Right ventricle myocardium inferior (tissue), 1 donor: ENCODE results near the gene MINDY4. TPM values are rescaled to one million over a fixed set of nuclear protein-coding genes. Genes with fewer than 3 reads are reported as not detected.

ENCODE experiments used
- ATAC-seq: fragments of 200-7000 bp; cut with Tn5 transposase; one replicate; pipeline ENCODE4 v1.9.1; 2020; ENCODE audit warnings: mild to moderate bottlenecking, moderate library complexity
- DNase-seq: peaks from one replicate; pipeline ENCODE4 v3.0.0; 2021; ENCODE audit errors: missing footprints
- intact Hi-C: fragments of 100-400 bp; cut with DNase I; formaldehyde crosslinking; loops from one replicate; pipeline ENCODE4 v1.11.0; 2022
- long read RNA-seq: library from polyadenylated mRNA; unstranded; transcript quantifications from one replicate; pipeline ENCODE4 v2.0.0, GENCODE V29; 2021
- total RNA-seq: library from RNA; stranded (reverse); fragmentation: NEBNext Ultra II Directional; extraction: Animal tissue kit (Norgen Biotek cat#: 25700); gene quantifications from one replicate; pipeline ENCODE4 v1.2.1, GENCODE V29; 2021
- donor health status: DM: no; HTN: yes; CAD: no; lungs with severe emphysema.

The MINDY4 gene
- total RNA-seq, result 3.5 TPM
- long read RNA-seq, partial matches to known transcripts, result 0 of 1 reads
- long read RNA-seq, other reads (novel, unspliced or antisense), result 0 of 1 reads

DNA sequence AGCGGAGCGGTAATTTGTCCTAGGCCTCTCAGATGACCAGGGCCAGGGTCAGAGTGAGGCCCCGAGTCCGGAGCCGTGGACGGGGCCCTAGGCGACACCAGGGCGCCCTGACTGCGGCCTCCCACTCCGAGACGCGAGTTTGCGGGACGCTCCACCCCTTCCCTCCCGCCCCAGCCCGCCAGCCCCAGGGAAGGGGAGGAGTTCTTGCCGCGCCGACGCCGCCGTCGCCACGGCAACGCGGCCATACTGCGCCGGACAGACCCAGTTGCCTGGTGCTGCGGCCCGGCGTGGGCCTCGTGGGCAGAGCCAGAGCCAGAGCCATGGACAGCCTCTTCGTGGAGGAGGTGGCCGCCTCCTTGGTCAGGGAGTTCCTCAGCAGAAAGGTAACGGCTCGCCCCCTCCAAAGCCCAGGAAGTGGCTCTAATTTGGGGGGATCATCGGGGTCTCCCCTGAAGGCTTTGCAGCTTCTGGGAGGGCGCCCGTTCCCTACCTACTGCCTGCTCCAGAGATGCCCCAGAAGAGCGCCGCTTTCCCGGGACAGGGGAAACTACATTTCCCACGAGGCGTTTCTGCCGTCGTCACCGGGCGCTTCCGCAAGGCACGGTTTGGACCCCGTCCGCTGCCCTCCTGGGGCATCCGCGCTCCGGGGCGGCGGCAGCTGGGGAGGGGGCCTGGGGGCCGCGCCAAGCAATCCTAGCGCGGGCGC lies at the start of gene MINDY4:
Gene MINDY4, plus strand, starts transcription at position 244 of the 706 bp plus-strand sequence. Its CDS starts 77 bp downstream, at position 321.
- DNase-seq (peak; percentile 91), ATAC-seq (peak; percentile 97)
- intact Hi-C loops, result no loop called here

DNA sequence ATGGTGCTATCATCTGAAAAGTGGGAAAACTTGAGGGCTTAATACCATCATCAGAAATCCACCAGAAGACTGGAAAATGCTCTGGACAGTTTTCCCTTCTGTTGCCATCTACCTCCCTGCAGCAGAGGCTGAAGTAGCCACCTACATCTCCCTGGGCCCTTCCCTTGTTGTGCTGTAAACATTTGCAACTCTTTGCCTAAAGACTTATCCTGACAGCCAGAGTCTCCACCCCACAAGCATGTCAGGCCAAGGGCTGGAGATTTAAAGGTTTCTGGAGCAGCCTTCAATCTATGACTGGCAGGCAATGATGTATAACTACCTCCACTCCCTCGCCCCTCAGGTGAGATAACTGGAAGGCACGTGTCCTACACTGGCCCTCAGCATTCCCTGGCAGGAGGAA lies 49.0 kb upstream of the MINDY4 start:
- ATAC-seq (no peak), DNase-seq (no peak)
- intact Hi-C loops, result no loop called here

- no peak for ATAC-seq
- no peak for DNase-seq
- intact Hi-C loops, result no loop called here
These were observed 48.5 kb upstream of the MINDY4 start for GRCh38 chr7:30722671-30723070.

DNA sequence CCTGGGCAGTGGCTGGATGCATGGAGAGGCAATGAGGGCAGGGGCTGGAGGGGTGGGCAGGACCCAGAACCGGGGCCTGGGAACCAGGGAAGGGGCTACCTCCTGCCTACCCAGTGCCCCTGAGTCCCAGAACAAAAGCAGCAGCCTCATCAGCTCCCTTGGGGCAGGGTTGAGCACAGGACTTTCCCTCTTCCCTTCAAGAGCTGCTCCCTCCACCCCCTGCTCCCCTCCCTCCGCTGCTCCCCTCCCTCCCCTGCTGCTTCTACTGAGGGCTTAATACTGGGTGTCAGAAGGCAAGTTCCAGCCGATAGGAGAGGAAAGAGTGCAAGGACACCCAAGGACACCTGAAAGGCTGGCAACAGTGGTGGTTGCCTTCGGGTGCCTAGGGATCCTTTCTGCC lies 47.4 kb upstream of the MINDY4 start:
- intact Hi-C loops, result no loop called here
- ATAC-seq (no peak), DNase-seq (no peak)

DNA sequence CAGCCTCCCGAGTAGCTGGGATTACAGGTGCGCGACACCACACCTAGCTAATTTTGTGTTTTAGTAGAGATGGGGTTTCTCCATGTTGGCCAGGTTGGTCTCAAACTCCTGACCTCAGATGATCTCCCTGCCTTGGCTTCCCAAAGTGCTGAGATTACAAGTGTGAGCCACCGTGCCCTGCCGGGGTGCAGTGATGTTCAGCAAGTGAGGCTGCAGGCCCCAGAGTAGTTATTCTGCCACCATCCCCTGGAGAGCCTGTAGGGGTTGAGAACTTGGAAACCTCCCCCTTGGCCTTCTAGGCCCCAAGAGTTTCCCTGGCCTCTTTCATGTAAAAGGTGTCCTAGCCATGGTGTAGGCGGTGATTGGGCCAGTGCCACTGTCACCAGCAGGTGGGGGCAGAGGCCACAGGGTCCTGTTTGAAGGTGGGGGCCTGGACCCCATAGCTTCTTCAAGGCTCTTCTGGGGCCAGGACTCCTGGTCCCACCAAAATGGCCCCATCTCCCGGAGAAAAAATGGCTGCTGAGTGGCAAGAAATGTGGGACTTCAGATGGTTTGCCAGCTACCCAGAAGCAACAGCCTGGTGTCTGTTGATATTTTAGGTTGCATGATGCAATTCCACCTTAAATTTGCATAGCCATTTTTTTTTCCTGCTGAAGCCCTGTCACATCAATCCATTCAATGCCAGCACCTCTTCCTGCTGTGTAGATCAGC lies 44.8 kb upstream of the MINDY4 start:
- DNase-seq (no peak), ATAC-seq (no peak)
- intact Hi-C loops, result no loop called here

DNA sequence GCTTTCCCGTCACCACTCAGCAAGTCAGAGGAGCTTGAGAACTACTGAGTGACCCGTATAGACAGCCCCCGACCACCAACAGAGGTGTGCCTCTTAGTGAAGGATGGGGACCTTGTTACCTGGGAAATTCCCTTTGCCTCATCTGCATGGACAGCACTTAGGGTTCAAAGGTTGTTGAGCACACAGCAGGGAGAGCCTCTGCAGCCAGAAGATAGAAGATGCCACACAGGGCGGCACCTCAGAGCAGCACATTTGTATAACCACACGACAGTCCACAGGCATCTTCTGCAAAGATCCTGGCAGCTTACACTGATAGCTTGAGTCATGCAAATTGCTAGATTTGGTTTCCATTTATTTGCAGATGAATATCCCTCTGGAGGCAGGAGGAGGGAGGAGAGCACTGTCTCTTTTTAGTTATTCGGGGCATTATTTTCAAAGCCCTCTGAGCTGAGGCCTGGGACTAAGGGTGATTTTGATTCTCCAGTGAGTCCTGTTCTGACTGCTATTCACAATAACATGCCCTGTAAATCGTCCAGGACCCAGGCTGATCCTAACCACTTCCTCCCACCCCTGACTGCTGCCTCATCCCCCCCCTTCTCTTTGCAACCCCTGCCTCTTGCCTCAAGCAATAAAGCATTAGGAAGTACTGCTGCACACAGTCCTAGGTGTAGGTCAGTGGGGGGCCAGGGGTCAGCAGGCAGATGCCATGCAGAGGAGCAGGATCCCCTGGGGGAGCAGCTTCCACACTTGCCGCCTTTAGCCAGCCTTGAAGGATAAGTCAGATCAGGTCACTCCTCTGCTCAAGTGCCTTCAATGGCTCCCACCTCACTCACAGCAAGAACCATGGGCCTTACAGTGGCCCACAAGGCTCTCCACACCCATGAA lies 43.9 kb upstream of the MINDY4 start:
- no peak for DNase-seq
- no peak for ATAC-seq
- intact Hi-C loops, result no loop called here

DNA sequence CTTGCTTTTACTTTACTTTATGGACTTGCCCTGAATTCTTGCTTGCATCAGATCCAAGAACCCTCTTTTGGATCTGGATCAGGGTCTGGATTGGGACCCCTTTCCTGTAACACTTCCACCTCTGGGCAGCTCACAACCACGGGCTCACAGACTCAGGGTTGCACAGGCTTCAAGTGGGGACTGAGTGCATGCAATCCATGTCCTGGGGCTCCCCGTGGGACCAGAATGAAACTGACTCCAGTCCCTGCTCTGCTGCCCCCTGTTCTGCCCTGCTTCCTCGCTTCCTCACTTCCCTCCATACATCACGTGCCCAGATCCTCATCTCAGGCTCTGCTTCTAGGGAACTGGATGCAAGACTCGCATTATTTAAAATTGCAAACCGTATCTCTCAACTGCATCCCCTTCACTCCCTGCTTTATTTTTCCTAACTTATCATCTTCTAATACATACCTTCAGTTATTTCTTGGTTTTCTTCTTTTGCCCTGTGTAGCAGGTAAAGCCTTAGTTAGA lies 42.6 kb upstream of the MINDY4 start:
- DNase-seq, result no peak
- intact Hi-C loops, result no loop called here
- no peak for ATAC-seq

GRCh38 chr7:30729642-30730041 lies 41.6 kb upstream of the MINDY4 start:
- intact Hi-C loops, result no loop called here
- ATAC-seq (no peak), DNase-seq (no peak)

DNA sequence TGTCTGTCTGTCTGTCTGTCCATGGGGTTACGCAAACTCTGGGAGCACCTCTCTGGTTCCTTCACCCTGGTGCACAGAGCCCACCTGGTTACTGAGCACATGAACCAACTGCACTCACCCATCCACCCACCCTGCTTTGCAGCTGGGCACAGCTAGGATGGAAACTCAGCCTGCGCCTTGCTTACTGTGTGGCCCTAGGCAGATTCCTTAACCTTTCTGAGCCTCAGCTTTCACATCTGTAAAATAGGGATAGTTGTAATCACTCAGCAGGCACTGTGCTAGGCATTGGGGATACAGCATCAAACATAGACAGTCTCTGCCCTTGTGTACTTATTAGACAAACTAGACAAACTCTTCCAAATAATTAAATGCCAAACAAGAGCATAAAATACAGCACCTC lies 41.1 kb upstream of the MINDY4 start:
- DNase-seq, result no peak
- ATAC-seq, result no peak
- intact Hi-C loops, result no loop called here

DNA sequence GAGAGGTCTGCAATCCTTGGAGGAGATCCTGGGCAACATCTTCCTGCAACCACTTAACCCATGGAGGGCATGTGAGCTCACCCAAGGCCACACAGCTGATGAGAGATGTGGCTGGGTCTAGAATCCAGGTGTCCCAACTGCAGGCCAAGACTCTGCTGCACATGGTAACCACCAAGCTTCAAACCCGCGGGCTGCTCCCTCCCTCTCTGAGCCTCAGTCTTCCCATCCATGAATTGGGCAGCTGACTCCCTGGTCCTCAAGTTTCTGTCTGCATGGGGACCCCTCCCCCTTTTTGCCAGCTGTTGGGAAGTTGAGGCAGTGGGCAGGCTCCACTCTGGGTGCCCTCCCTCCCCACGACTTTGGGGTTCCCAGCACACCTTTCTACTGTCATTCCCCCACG lies 40.2 kb upstream of the MINDY4 start:
- intact Hi-C loops, result no loop called here
- DNase-seq (no peak), ATAC-seq (no peak)

DNA sequence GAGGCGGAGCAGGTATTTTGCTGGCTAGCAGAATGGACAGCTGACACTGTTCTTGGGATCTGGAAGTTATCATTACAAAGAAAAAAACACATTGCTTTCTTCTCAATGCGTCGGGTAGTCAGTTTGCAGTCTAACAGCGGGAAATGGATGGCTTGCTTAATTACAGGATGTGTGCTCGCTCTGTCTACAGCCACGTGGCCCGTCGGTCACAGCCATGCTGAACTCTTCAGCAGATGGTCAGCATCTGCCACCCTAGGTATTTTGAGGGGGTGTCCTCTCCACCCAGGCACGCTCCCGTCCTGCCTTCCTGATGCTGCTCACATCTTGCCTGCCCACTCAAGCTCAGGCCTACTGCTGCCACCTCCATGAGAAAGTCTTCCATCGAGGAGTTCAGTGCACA lies 39.6 kb upstream of the MINDY4 start:
- intact Hi-C loops, result no loop called here
- ATAC-seq (no peak), DNase-seq (no peak)

DNA sequence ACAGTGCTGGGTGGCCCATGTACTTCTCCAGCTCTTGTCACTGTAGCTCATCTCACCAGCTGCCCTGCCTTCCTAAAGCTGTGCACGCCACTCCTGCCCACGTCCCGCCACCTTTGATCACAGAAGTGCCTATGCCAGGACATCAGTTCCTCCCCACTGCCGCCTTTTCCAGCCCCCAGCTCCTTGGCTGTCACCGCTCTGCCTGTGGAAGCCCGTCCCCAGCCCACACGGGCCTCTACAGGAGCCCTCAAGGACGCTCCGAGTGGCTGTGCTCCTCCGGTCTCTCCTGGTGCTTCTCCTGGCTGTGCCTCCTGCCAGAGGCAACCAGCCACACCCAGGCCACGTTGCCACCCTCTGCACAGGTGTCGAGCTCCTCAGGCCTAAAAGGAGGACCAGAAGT lies 38.6 kb upstream of the MINDY4 start:
- ATAC-seq (no peak), DNase-seq (no peak)
- intact Hi-C loops, result no loop called here

DNA sequence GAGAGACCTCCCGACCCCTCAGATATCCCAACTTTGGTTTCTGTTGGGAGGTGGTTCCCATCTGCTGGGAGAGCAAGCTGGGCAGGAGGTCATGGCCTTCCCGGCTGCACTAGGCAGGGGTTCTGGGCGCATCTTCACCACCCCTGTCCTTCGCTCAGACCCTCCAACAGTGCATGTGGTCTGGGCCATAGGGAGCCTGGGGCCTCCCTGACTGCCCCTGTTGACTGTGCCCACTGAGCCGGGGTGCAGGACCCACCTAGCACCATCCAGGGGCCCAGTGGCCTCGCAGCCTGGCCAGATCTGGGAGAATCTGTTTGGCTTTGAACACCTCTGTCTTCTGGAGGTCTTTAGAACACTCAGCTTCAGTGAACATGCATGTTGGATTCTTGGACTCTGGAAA lies 38.0 kb upstream of the MINDY4 start:
- ATAC-seq, result no peak
- intact Hi-C loops, result no loop called here
- DNase-seq, result no peak

- DNase-seq, result no peak
- intact Hi-C loops, result no loop called here
- no peak for ATAC-seq
These were observed 37.5 kb upstream of the MINDY4 start for GRCh38 chr7:30733691-30734090.

- ATAC-seq (no peak), DNase-seq (no peak)
- intact Hi-C loops, result no loop called here
These were observed 36.7 kb upstream of the MINDY4 start for GRCh38 chr7:30734497-30734896.

DNA sequence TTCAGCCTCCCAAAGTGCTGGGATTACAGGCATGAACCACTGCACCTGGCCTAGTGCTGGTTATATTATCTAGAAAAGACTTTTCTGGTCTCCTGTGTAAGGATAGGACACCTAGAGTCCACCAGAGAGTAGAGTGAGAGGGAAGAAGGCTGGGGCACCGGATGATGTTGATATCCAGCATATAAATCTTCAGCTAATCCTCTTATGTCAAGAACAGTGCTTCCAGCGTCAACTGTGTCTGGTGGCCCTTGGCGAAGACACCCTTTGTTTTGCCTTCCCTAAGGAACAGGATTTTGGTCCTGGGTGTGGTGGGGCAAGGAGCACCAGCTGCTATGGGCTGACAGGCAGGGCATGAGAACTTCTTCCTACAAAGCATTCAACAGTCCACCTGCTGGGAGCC lies 35.6 kb upstream of the MINDY4 start:
- intact Hi-C loops, result no loop called here
- no peak for ATAC-seq
- no peak for DNase-seq

DNA sequence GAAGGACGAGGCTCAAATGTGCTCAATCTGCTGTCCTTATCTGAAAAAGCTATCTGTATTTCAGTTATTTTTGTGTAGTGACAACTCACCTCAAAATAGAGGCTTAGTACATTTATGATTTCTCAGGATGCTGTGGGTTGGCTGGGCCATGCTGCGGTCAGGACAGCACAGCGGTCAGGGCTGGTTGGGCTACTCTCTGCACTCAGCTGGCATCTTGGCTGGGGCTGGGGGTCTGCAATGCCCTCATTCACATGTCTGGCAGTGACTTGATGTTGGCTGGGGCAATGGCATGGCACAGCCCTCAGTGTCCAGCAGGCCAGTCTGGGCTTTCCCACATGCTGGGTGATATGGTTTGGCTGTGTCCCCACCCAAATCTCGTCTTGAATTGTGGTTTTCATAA lies 34.9 kb upstream of the MINDY4 start:
- ATAC-seq, result no peak
- intact Hi-C loops, result no loop called here
- no peak for DNase-seq

DNA sequence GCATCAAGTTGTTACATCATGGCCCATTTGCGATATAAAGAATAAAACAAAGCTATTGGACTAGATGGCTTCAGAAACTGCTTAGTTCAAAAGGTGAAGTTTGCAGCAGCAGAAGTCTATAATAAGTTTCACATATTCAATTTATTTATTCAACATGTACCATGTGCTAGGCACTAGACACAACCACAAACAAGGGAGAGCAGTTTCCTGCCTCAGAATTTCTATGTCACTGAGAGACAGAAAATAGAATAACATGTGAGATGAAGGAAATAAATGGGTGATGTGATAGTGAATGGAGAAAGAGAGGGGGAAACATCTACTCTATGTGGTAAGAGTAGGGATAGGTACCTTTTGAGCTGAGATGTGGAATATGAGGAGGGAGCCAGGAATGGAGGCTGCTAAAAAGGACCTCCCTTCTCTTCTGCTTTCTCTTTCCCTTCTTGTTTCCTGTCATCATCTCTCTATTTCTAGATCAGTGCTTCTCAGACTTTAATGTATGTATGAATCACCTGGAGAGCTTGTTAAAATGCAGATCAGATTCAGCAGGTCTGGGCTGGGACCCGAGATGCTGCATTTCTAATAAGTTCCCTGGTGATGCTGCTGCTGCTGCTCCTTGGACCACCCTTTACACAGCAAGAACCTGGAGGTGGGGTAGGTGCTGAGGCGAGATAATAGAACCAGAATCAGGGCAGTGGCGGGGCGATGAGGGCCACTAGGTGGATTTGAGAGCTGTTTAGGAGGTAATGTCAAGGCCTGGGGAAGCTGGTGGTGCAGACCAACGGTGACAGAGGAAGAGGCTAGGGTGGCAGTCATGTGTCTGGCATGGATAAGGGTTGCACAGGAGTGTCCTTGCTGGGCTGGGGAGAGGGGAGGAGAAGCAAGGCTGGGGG lies 32.9 kb upstream of the MINDY4 start:
- no peak for DNase-seq
- intact Hi-C loops, result no loop called here
- no peak for ATAC-seq
